GM12874 (cell line): ENCODE measurements around the gene TMEM72.

Experiments
- TF ChIP-seq, protein P1 (sequence below): IDR thresholded peaks from 2 replicates; pipeline ENCODE4 v1.5.1; 2011; ENCODE audit warnings: low read depth, mild to moderate bottlenecking, control low read depth, low read length, moderate library complexity; ENCODE audit not compliant: insufficient read depth

TMEM72 gene

DNA sequence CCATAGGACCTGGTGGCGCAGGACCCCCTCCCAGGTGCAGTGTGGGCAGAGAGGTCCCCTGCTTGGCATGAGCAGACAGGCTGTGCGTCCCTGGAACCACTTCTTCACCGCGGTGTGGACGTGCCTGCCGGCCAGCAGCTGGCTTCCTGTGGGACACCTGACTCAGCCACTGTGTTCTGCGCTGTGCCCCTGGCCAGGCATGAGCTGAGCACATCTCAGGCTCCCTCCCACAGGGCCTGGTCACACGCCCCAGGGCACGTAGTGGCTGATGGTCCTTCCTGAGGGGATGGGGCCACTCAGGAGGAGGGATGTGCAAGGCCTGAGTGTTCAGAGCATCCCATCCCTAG lies 71.0 kb downstream of the TMEM72 start:
- TF ChIP-seq, protein P1, sequence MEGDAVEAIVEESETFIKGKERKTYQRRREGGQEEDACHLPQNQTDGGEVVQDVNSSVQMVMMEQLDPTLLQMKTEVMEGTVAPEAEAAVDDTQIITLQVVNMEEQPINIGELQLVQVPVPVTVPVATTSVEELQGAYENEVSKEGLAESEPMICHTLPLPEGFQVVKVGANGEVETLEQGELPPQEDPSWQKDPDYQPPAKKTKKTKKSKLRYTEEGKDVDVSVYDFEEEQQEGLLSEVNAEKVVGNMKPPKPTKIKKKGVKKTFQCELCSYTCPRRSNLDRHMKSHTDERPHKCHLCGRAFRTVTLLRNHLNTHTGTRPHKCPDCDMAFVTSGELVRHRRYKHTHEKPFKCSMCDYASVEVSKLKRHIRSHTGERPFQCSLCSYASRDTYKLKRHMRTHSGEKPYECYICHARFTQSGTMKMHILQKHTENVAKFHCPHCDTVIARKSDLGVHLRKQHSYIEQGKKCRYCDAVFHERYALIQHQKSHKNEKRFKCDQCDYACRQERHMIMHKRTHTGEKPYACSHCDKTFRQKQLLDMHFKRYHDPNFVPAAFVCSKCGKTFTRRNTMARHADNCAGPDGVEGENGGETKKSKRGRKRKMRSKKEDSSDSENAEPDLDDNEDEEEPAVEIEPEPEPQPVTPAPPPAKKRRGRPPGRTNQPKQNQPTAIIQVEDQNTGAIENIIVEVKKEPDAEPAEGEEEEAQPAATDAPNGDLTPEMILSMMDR, result no peak

DNA sequence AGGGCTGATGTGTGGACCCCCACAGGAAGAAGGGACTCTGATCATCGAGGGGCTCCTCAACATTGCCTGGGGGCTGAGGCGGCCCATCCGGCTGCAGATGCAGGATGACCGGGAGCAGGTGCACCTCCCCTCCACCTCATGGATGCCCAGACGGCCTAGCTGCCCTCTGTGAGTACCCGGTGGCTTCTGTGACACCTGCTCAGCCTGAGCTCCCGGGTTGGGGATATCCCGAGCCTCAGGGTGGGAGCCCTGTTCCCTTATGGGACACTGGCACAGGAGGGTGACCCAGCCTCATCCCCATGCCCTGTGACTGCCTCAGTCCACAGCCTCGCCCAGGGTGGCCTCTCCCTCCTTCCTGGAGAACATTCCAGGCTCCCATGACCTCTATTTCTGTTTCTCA lies 71.4 kb downstream of the TMEM72 start:
- TF ChIP-seq, protein P1, result no peak

DNA sequence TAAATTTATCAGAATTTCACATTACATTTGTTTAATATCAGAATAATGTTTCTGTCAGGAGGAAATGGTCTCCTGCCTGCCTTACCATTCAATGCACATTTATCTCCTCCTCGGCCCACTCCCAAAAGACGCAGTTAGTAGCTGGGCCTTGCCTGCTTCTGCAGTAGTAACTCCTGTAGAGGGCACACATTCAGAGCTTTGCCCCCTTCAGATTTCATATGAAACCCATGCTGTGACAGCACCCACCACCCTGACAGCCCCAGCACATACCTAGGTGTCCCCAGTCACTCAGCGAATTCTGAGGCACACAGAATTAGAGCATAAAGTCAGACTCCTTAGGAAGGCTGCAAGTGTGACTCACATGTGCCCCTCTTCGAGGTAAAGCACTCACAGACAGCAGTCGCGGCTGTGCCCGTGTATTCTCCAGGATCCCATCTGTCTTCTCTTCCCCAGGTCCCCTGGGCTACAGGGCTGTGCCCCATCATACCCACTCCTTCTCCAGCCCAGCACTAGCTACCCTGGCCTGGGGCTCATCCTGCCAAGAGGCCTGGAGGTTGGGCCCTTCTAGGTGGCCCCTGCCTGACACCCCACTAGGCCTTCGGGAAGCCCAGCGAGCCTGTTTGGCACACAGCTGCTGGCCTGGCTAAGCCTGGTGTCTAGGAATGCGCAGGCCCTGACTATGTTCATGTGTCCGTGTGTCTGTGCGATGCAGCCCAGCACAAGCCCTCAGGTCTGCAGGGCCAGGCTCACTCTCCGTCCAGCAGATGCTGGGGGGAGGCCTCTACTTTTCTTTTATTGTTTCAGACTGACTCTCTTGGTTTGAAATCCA lies 72.1 kb downstream of the TMEM72 start:
- TF ChIP-seq, protein P1, result no peak

DNA sequence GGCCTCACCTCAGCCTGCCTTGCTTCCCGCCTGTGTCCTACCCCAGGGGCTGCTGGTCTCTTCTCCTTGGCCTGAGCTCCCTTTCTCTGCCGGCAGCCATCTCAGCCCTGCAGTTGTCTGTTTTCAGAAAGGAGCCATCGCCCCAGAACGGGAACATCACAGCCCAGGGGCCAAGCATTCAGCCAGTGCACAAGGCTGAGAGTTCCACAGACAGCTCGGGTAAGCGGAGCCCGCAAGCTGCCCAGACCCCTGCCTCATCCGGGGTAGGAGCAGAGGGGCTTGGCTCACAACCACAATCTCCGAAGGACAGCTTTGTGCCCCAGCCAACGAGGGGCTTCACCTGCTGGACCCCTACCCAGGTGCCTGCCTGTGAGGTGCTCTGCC lies 72.8 kb downstream of the TMEM72 start:
- TF ChIP-seq, protein P1, result no peak

DNA sequence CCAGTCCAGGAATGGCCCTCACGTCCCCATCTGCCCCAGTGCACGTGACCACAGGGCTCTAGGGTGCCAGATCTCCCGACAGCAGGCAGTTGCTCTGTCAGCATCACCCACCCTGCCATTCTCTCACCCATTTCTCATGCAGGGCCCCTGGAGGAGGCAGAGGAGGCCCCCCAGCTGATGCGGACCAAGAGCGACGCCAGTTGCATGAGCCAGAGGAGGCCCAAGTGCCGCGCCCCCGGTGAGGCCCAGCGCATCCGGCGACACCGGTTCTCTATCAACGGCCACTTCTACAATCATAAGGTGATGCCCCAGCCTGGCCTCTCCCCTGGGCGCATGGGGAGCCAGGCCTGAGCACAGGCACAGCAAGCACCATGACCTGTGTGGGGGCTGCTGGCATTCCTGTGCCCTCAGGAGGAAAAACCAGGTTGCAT lies 73.5 kb downstream of the TMEM72 start:
- TF ChIP-seq, protein P1, result no peak

DNA sequence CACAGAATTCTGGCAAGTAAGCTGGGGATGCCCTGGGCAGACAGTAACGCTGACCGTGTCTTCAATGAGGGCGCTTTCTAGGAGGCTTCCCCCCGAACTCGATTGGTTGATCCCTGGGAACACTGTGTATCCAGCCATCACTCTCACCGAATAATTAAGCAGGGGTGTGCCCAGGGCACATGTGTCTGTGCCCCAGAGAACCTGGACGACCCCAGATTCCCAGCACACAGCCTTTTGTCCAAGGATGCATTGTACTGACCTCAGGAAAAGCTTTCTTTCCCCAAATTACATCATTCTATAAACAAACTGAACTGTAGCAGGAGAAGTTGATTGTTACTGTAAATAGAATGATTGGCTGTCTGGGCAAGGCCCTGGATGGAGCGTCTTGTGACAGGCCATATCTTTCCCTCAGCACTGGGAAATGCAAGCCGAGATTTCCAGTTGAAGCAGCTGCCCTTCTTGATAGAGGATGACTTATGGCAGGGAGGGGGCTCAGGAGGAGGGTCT lies 74.1 kb downstream of the TMEM72 start:
- TF ChIP-seq, protein P1, result no peak

DNA sequence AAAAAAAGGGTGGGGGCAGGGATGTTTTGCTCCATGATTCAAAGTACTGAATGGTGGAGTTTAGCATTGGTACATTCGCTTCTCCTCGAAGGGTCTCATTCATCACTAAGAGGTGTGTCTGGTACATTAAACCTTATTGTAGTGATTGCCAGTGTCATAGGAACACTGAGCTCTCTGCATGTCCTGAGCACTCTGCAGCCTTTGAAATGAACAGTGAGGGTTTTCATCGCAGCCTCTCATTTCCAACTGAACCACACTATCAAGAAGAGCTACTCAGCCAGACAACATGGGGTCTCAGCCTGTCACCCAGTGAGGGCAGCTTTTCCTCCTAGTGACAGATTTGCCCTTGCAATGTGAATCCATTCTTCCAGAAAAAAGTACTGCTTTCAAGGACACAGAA lies 75.0 kb downstream of the TMEM72 start:
- TF ChIP-seq, protein P1, result no peak
